ENCODE measurements around the gene LRMDA.

The LRMDA gene

DNA sequence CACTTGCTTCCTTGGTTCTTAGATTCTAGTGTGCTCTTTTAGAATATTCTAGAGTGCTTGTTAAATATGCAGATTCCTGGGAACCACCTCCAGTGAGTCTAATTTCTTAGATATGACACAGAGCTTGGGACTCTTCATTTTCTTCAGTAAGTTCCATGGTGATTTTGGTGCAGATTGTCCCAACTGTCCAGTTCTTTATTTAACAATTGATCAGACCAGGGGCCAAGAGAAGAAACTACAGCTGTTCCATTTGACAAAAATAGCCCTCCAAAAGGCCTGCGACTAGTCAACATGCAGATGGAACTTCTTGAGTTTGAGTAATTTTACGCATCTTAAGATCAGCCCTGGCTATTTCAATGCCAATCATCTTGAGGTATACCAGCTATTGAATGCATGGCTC, 760.7 kb downstream of the LRMDA start:
- H3K4me1 ChIP-seq (ENCODE audit: control insufficient read depth, low read depth, low read length): peaks cover 16% of the 10 kb centered on the region
- no peaks in the 10 kb centered on the region for H3K9me3 ChIP-seq (ENCODE audit: control insufficient read depth, low read depth, low read length)
- H3K9ac ChIP-seq (ENCODE audit: low read length): no peak overlapping the region
- no peaks in the 10 kb centered on the region for H3K27me3 ChIP-seq (ENCODE audit: control insufficient read depth, insufficient read depth, low read length)
- no peak overlapping the region for H3K27ac ChIP-seq (ENCODE audit: low read length)
- H3K36me3 ChIP-seq (ENCODE audit: control insufficient read depth, low read depth, low read length): no peaks in the 10 kb centered on the region
- H3K4me3 ChIP-seq (ENCODE audit: low read length): no peak overlapping the region

GRCh38 chr10:76192694-76193320, 761.4 kb downstream of the LRMDA start:
- Histone ChIP-seq H3K4me1 (ENCODE audit: control insufficient read depth, low read depth, low read length) (peaks cover 16% of the 10 kb centered on the region), H3K9ac (ENCODE audit: low read length) (no peak overlapping the region), H3K4me3 (ENCODE audit: low read length) (no peak overlapping the region), H3K36me3 (ENCODE audit: control insufficient read depth, low read depth, low read length) (no peaks in the 10 kb centered on the region), H3K27ac (ENCODE audit: low read length) (no peak overlapping the region), H3K9me3 (ENCODE audit: control insufficient read depth, low read depth, low read length) (no peaks in the 10 kb centered on the region), H3K27me3 (ENCODE audit: control insufficient read depth, insufficient read depth, low read length) (no peaks in the 10 kb centered on the region)

DNA sequence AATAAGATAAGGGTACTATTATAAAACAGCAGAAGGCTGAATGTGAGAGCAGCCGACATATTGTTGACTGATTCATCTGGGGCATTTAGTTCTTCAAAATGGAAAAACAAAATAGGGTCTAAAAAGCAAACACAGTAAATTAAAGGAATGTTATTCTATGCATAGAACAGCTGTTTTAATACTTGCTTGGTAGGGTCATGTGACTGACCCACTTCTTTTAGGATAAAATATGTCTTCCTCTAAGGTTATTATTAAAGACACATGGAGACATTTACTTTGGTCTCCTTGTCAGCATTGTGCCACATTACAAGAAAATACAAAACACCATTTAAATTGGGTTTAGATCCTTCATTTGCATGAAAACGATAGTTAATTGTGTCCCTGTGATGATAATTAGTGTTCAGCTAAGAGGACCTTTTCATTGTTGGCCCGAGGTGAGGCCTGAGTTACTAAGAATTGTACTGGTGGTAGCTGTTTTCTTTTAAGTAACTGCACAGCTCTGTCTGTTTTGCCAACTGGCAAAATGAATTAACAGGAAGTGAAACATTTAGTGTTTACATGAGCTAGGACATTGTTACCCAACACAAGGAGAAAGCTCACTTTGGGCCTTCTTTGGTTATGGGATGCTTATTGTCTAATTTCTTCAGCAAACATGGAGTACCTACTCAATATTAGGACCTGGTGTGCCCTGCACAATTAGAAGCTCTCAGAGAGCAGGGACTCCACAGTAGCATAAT, 764.4 kb downstream of the LRMDA start:
- Histone ChIP-seq H3K4me3 (ENCODE audit: low read length) (no peak overlapping the region), H3K27ac (ENCODE audit: low read length) (no peak overlapping the region), H3K4me1 (ENCODE audit: control insufficient read depth, low read depth, low read length) (peaks cover 11% of the 10 kb centered on the region), H3K9me3 (ENCODE audit: control insufficient read depth, low read depth, low read length) (no peaks in the 10 kb centered on the region), H3K9ac (ENCODE audit: low read length) (no peak overlapping the region), H3K27me3 (ENCODE audit: control insufficient read depth, insufficient read depth, low read length) (no peaks in the 10 kb centered on the region), H3K36me3 (ENCODE audit: control insufficient read depth, low read depth, low read length) (no peaks in the 10 kb centered on the region)

DNA sequence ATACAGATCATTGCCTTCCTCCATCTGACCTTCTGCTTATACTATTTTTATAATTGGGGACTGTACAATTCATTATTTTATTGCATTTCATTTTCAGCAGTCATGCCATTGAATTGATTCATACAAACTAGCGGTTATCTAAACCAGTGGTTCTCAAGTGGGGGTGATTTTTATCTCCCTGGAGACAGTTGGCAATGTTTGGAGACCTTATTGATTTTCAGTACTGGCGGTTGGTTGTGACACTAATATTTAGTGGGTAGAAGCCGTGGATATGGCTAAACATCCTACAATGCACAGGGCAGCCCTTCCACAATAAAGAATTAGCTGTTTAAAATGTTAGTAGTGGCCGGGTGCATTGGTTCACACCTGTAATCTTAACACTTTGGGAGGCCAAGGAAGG, 765.9 kb downstream of the LRMDA start:
- H3K27me3 ChIP-seq (ENCODE audit: control insufficient read depth, insufficient read depth, low read length): no peaks in the 10 kb centered on the region
- H3K9me3 ChIP-seq (ENCODE audit: control insufficient read depth, low read depth, low read length): no peaks in the 10 kb centered on the region
- no peaks in the 10 kb centered on the region for H3K36me3 ChIP-seq (ENCODE audit: control insufficient read depth, low read depth, low read length)
- H3K4me1 ChIP-seq (ENCODE audit: control insufficient read depth, low read depth, low read length): peaks cover 11% of the 10 kb centered on the region
- H3K27ac ChIP-seq (ENCODE audit: low read length): no peak overlapping the region
- no peak overlapping the region for H3K4me3 ChIP-seq (ENCODE audit: low read length)
- H3K9ac ChIP-seq (ENCODE audit: low read length): no peak overlapping the region

DNA sequence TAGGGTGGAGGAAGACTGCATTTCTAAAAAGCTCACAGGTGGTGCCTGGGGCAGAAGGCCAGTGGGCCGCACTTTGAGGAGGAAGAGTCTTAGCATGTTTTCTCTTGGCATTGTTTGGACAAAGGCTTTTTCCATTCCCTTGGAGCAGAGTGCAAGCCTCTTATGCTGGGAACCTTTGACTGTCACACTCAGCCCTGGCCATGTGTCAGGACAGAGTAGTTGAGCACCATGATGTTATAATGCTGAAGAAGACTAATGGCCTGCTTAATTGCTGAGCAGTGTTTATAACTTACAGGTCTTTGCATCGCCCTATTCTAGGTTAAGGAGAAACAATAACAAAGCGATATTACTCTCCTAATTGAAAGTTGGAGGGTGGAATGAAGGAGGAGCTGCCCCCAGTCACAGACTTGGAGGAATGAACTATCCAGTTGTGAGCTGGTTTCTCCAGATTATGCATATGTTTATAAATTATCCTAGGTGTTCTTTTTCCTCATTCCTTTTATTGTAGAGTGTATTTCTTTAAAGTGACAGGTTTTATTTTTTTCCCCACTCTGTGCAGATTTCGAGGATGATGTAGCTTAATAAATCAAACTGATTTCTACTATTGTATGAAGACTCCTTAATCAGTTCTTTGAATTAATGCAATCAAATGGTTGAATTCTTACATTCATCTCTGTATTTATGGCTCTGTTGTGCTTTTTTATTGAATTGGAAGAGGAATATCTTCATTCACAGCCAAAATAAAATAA, 767.0 kb downstream of the LRMDA start:
- no peaks in the 10 kb centered on the region for H3K36me3 ChIP-seq (ENCODE audit: control insufficient read depth, low read depth, low read length)
- no peaks in the 10 kb centered on the region for H3K9me3 ChIP-seq (ENCODE audit: control insufficient read depth, low read depth, low read length)
- H3K27me3 ChIP-seq (ENCODE audit: control insufficient read depth, insufficient read depth, low read length): no peaks in the 10 kb centered on the region

GRCh38 chr10:76201962-76202361, 770.5 kb downstream of the LRMDA start:
- no peaks in the 10 kb centered on the region for H3K9me3 ChIP-seq (ENCODE audit: control insufficient read depth, low read depth, low read length)
- H3K9ac ChIP-seq (ENCODE audit: low read length): no peak overlapping the region
- no peaks in the 10 kb centered on the region for H3K27me3 ChIP-seq (ENCODE audit: control insufficient read depth, insufficient read depth, low read length)
- H3K4me3 ChIP-seq (ENCODE audit: low read length): no peak overlapping the region
- no peaks in the 10 kb centered on the region for H3K36me3 ChIP-seq (ENCODE audit: control insufficient read depth, low read depth, low read length)
- no peak overlapping the region for H3K27ac ChIP-seq (ENCODE audit: low read length)
- peaks cover 6% of the 10 kb centered on the region for H3K4me1 ChIP-seq (ENCODE audit: control insufficient read depth, low read depth, low read length)

More for the DNA sequence above, 767.0 kb downstream of the LRMDA start:
- Histone ChIP-seq H3K9ac (ENCODE audit: low read length) (no peak overlapping the region), H3K4me3 (ENCODE audit: low read length) (no peak overlapping the region), H3K27ac (ENCODE audit: low read length) (no peak overlapping the region), H3K4me1 (ENCODE audit: control insufficient read depth, low read depth, low read length) (peaks cover 11% of the 10 kb centered on the region)

DNA sequence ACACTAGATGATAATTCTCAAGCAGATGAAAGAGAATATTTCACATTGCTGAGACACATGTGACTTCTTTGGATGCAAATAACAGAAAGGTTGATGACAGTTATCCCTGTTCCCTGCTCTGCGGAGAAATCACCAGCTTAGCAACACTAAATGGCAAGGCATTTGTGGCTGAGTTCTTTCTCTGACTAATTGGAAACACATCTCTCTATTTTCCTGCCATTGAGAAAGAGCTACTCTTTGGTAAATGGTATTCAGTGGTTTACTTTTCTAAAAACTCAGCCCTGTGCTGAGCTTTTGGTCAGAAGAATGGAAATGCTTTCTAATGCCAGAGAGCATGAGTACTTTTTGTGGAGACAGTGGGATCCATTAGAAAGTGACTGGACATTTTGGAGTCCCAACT, 771.4 kb downstream of the LRMDA start:
- H3K36me3 ChIP-seq (ENCODE audit: control insufficient read depth, low read depth, low read length): no peaks in the 10 kb centered on the region
- no peaks in the 10 kb centered on the region for H3K27me3 ChIP-seq (ENCODE audit: control insufficient read depth, insufficient read depth, low read length)
- H3K9ac ChIP-seq (ENCODE audit: low read length): no peak overlapping the region
- no peak overlapping the region for H3K4me3 ChIP-seq (ENCODE audit: low read length)
- H3K9me3 ChIP-seq (ENCODE audit: control insufficient read depth, low read depth, low read length): no peaks in the 10 kb centered on the region
- H3K27ac ChIP-seq (ENCODE audit: low read length): no peak overlapping the region
- peaks cover 6% of the 10 kb centered on the region for H3K4me1 ChIP-seq (ENCODE audit: control insufficient read depth, low read depth, low read length)

- Histone ChIP-seq H3K4me1 (ENCODE audit: control insufficient read depth, low read depth, low read length) (peaks cover 6% of the 10 kb centered on the region), H3K9me3 (ENCODE audit: control insufficient read depth, low read depth, low read length) (no peaks in the 10 kb centered on the region), H3K36me3 (ENCODE audit: control insufficient read depth, low read depth, low read length) (no peaks in the 10 kb centered on the region), H3K9ac (ENCODE audit: low read length) (no peak overlapping the region), H3K27ac (ENCODE audit: low read length) (no peak overlapping the region), H3K27me3 (ENCODE audit: control insufficient read depth, insufficient read depth, low read length) (no peaks in the 10 kb centered on the region), H3K4me3 (ENCODE audit: low read length) (no peak overlapping the region)
Observed at GRCh38 chr10:76205361-76205760, 773.9 kb downstream of the LRMDA start.

DNA sequence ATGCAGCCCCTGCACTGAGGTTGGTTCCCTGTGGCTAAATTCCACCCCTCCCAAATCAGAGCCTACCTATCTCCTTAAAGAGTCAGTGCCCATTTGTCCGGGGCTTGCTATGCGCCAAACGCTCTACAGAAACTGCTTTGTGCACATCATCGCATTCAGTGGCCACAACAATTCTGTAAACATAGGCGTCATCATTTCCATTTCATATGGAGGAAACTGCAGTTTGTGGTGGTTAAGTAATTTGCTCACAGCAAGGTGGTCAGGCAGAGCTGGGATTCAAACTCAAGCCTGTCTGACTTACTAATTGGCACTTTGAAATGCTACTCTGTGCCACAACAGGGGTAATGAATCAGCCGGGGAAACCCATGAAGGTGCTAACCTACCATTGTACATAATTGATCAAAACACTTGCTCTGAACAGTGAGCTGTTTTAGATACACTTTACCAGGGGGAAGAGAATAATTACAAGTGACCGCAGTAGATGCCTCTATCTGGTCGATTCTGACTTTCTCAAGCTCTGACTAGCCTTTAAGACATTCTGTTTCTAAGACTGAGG, 775.5 kb downstream of the LRMDA start:
- no peaks in the 10 kb centered on the region for H3K27me3 ChIP-seq (ENCODE audit: control insufficient read depth, insufficient read depth, low read length)
- no peak overlapping the region for H3K4me3 ChIP-seq (ENCODE audit: low read length)
- no peaks in the 10 kb centered on the region for H3K9me3 ChIP-seq (ENCODE audit: control insufficient read depth, low read depth, low read length)
- peaks cover 6% of the 10 kb centered on the region for H3K4me1 ChIP-seq (ENCODE audit: control insufficient read depth, low read depth, low read length)
- no peaks in the 10 kb centered on the region for H3K36me3 ChIP-seq (ENCODE audit: control insufficient read depth, low read depth, low read length)
- no peak overlapping the region for H3K9ac ChIP-seq (ENCODE audit: low read length)
- H3K27ac ChIP-seq (ENCODE audit: low read length): no peak overlapping the region

GRCh38 chr10:76209135-76209534, 777.7 kb downstream of the LRMDA start:
- no peak overlapping the region for H3K27ac ChIP-seq (ENCODE audit: low read length)
- H3K9me3 ChIP-seq (ENCODE audit: control insufficient read depth, low read depth, low read length): no peaks in the 10 kb centered on the region
- no peak overlapping the region for H3K4me3 ChIP-seq (ENCODE audit: low read length)
- H3K4me1 ChIP-seq (ENCODE audit: control insufficient read depth, low read depth, low read length): peaks cover 6% of the 10 kb centered on the region
- no peaks in the 10 kb centered on the region for H3K36me3 ChIP-seq (ENCODE audit: control insufficient read depth, low read depth, low read length)
- no peaks in the 10 kb centered on the region for H3K27me3 ChIP-seq (ENCODE audit: control insufficient read depth, insufficient read depth, low read length)
- no peak overlapping the region for H3K9ac ChIP-seq (ENCODE audit: low read length)

DNA sequence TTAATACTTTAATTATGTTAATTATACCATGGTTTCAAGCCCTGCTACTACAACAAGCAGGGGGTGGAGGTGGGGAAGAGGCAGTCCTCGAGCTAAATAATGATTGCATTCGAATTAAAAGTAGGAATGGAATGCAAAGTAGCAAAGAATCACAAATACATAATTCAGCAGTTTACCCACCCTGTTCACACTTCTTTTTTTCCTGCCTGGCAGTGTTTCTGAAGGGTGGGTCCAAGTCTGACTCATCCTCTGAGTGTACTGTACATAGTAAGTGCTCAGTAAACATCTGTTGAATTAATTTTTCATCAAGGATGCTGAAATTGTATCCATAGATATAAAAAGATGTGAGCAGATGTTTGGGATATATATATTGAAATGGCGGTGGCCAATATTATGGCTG, 778.8 kb downstream of the LRMDA start:
- Histone ChIP-seq H3K27me3 (ENCODE audit: control insufficient read depth, insufficient read depth, low read length) (no peaks in the 10 kb centered on the region), H3K9ac (ENCODE audit: low read length) (no peak overlapping the region), H3K27ac (ENCODE audit: low read length) (no peak overlapping the region), H3K9me3 (ENCODE audit: control insufficient read depth, low read depth, low read length) (no peaks in the 10 kb centered on the region), H3K4me1 (ENCODE audit: control insufficient read depth, low read depth, low read length) (peaks cover 6% of the 10 kb centered on the region), H3K36me3 (ENCODE audit: control insufficient read depth, low read depth, low read length) (no peaks in the 10 kb centered on the region), H3K4me3 (ENCODE audit: low read length) (no peak overlapping the region)
